ENCODE data around the gene CCDC85C.
A peak's percentile ranks its signal among the peaks of the same experiment; 100 is the strongest.

The CCDC85C gene

GRCh38 chr14:99628887-99629618 lies 25.0 kb upstream of the CCDC85C start:
- DNase-seq, result peak; percentile 63

DNA sequence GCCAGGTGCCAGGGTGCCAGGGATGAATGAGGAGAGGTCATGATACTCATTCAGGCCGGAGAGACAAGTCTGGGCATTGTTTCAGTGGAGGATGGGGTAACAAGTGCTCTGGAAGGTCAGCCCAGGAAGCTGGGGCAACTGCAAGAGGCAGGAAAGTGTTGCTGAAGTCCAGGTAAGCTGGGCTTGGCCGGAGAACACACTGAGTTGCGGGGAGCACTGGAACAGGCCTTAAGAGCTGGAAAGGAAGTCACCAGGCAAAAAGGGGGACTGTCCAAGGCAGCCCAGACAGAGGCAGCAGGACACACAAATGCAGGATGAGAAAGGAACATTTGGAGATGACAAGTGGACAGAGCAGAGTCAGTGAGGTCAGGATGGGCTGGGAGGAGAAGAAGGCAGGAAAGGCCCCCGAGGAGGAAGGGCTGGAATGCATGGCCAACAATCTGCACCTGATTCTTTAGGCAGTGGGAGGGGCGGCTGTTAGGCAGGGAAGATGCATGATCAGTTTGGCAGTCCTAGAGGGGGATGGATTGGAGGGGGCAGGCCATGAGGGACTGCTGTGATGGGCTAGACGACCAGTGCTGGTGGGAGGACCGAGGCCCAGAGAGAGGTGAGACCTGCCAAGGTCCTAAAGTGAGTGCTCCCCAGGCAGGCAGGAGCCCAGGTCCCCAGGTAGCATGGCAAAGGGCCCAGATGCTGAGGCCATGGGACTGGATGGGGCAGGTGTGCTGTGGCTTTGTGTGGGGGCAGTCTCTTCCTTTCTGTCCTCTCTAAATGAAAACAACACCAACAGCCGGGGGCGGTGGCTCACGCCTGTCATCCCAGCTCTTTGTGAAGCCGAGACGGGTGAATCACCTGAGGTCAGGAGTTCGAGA lies 23.7 kb upstream of the CCDC85C start:
- DNase-seq, result no peak

DNA sequence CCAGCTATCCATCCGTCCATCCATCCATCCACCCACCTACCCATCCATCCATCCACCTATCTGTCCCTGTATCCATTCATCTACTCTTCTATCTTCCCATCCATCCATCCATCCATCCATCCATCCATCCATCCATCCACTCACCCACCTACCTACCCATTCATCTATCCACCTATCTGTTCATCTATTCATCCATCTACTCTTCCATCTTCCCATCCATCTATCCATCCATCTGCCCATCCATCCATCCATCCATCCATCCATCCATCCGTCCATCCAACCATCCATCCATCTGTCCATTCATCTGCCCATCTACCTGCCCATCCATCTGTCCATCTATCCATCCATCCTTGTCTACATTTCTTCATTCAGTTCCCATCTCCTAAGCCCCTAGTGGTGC lies 23.1 kb upstream of the CCDC85C start:
- DNase-seq, result no peak

- no peak for DNase-seq
These were observed 22.1 kb upstream of the CCDC85C start for GRCh38 chr14:99626041-99626648.

DNA sequence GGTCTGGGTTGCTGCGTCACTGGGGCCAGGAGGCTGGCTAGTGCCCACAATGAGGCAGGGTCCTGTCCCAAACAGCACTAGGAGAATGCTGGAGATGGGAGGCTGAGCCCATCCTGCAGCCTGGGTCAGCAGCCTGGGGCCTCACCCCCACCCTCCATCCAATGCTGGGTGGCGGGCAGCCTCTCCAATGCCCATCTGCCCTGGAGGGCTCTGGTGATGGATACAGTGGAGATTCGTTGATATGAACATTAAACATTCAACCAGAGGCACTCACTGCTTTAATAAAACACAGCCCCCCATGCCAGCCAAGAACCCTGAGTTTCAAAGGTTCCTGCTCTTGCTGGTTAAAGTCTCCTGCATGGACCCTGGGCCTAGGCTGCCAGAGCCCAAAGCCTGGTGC lies 21.5 kb upstream of the CCDC85C start:
- no peak for DNase-seq

DNA sequence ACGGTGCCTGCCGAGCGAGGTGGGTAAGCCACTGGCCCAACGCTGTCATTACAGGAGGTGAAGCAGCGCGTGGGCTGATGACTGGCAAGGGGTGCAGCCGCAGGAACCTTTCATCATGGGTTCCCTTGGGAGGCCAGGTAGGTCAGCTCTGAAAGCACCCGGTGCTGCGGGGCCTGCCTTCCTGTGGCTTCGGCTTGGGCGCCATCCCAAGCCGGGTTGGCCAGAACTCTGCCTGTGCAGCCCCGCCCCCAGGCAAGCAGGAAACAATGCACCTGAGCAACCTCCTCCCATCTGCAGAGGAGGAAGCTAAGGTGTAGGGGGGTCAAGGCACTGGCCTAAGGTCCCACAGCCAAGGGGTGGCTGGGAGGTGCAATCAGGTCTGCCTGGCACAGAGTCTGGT lies 21.0 kb upstream of the CCDC85C start:
- no peak for DNase-seq

DNA sequence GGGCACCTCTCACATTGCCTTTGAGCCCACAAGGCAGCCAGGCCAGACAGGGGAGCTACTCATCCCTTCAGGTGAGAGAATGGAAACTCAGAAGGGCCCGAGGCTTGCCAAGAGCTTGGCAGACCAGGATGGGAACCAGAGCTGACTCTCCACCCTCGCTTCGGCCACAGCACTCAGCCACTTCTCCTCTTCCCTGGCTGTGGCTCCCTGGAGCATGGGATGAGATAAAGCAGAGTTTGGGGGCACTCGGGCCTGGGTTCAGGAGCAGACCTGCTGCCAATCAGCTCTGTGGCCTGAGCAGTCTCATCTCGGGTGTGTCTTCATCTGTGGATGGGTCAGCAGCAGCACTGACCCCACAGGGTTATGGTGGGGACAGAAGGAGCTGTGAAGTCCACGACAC lies 20.0 kb upstream of the CCDC85C start:
- DNase-seq, result no peak

GRCh38 chr14:99621948-99622347 lies 17.9 kb upstream of the CCDC85C start:
- no peak for DNase-seq

DNA sequence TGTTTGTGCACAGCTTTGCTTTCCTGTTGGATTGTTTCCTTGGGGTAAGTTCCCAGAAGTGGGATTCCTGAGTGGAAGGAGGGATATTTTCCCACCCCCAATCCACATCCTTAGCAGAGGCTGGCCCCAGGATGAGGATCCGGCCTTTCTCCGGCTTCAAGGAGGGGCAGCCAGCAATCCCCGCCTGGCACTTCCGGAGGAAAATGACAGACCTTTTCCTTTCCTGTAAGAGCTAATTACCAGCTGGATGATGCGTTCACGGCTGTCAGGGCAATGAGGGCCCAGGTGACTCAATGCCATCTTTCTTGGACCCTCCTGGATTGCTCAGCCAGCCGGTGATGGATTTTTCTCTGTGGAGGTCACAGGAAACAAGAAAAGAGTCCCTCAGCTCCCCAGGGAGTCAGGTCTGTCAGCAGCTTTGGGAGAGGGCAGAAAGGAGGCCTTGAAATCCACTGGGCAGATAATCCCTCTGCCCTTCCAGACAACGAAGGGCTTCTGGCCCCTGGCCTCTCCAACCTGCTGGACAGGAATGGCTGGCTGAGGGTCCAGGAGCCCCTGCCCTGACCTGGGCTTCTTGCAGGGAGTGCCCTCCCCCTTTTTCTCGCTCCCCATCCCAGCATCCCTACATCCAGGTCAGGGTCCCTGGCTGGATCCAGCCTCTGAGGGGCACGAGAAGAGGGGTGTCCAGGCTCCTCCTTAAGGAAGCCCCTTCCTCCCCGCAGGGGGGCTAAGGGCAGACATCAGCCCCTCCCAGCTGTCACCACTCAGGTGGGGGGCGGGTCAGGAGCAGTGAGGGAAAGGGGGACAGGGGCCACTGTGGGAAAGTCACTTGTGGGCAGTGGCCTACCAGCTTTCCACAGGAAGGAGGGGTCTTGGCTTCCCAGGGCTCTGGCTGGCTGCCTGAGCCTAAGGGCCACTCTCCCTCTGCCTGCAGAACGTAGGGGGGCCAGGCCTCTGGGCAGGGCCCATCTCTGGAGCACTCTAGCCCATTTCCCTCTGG lies 16.1 kb upstream of the CCDC85C start:
- DNase-seq, result no peak

DNA sequence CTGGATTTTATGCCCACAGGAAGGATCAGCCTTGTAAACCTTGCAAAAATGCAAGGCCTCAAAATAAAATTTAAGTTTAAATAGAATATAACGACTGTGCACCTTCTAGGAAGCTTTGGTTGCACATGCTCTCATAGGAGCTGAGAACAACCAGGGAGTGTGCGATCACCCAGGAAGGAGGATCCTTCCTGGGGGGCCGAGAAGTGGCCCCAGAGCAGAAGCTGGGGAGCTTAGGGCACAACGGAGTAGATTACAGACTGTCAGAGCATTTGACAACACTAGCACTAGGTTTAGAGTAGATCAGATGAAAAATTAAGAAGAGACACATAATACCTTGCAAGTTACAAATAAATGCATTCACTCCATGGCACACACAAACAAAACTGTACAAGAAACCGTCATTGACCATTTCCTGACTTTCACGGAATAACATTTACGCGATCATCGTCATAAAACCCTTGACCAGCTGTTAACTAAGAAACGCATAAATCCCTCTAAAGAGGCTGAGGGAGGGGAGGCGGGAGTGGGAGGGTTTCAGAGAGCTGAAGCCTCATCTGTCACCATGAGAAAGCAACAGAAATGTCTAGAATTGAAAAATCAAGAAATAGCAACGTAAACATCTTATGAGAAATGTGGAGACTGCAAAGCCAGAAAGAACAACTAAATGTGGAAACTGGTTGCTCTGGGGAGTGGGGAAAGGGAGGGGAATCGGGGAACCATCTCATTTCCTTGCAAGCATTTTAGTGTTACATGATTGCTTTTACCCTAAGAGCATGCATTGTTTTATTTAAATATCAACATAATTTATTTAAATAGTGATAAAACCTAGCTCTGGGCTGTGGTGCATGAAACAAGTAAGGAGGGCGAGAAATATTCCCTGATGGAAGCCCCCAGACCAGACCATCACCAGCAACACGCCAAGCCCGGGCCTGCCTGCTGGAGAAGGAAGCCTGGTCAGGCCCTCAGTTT lies 13.1 kb upstream of the CCDC85C start:
- no peak for DNase-seq

DNA sequence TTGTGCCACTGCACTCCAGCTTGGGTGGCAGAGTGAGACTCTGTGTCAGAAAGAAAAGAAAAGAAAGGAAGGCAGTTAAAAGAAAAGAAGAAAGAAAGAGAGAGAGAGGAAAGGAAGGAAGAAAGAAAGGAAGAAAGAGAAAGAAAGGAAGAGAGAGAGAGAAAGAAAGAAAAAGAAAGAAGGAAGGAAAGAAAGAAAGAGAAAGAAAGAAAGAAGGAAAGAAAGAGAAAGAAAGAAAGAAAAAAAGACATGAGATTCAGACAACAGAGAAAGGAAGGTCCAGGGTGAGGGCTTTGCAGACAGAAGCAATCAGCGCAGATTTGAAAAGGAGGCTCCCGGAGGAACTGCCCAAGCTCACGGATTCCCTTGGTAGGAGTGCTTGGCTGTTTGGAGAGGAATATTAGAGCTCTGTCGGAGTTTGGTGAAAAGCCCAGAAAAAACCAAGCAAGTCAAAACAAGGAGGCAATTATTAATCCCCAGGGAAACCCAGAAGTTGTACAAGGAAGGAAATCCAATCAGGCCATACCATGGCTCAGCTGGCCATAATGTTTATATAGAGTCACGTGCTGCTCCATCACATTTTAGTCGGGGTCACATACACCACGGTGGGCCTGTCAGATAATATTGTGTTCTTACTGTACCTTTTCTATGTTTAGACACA lies 11.6 kb upstream of the CCDC85C start:
- no peak for DNase-seq

DNA sequence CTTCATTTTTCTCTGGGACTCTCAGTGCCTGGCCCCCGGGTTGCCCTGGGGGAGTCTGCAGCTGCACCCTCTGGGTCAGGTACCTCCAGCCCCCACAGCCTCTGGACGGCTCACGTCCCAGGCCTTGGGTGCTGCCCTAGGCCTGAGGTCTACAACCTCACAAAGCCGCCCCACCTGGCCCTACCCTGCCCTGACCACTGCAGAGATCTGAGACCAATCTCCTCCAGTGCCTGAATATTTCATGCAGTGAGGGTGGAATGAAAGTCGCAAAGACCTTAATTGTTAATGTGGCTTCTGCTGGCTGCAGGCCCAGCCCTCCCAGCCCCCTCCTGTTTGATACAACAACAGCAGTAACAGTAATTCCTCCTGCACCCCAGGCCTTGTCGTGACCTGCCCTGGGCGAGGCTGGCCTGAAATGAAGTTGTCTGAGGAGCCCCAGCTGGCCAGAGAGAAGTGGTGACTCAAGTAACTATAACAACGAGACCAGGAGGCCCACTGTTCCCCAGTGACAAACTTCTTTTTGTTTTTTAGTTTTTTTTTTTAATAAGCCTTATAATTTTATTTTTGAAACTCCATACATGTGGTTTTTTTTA lies 8.8 kb upstream of the CCDC85C start:
- no peak for DNase-seq

- no peak for DNase-seq
These were observed 8.2 kb upstream of the CCDC85C start for GRCh38 chr14:99612071-99612737.

DNA sequence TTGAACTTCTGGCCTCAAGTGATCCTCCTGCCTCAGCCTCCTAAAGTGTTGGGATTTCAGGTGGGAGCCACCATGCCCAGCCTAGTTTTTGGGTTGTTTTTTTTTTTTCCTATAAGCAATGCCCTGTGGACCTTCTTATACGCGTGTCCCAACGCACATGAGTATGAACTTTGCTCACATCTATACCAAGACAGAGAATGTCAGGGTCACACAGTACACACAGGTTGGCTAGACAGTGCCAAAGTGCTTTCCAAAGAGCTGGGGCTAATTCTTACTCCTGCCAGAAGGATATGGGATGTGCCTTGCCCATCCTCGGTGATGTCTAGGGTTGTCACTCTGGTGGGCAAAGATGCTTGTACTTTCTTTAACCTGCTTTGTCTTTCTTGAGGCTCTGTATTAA lies 7.6 kb upstream of the CCDC85C start:
- no peak for DNase-seq

GRCh38 chr14:99609245-99610170 lies 5.5 kb upstream of the CCDC85C start:
- DNase-seq, result no peak

- no peak for DNase-seq
These were observed 4.6 kb upstream of the CCDC85C start for GRCh38 chr14:99608591-99608990.

- no peak for DNase-seq
These were observed 2.4 kb upstream of the CCDC85C start for GRCh38 chr14:99606359-99606758.

- peak; percentile 74 for DNase-seq
These were observed 1.4 kb upstream of the CCDC85C start for GRCh38 chr14:99605299-99605961.
